OCI-LY1 (cell line): ENCODE measurements around the gene LAMP1.

ENCODE experiments used
- H2AFZ ChIP-seq: fragments of 200-600 bp; sonication (generic), shearing (Covaris generic); 2 replicates; pipeline ENCODE4 v1.6.0; 2014; ENCODE audit warnings: antibody characterized with exemption, mild to moderate bottlenecking, low read length
- H3F3A ChIP-seq: fragments of 200-600 bp; sonication (generic), shearing (Covaris generic); 2 replicates; pipeline ENCODE4 v1.6.0; 2014; ENCODE audit warnings: mild to moderate bottlenecking, antibody characterized with exemption, low read length, moderate library complexity; ENCODE audit not compliant: insufficient read depth
- H3K27ac ChIP-seq: fragments of 200-600 bp; sonication (generic); 2 replicates; pipeline ENCODE4 v1.5.1; 2014; ENCODE audit warnings: low read length, mixed run types, mild to moderate bottlenecking, low read depth; ENCODE audit not compliant: poor library complexity, severe bottlenecking
- H3K27me3 ChIP-seq: fragments of 200-600 bp; sonication (generic); 2 replicates; pipeline ENCODE4 v1.6.0; 2014; ENCODE audit warnings: antibody characterized with exemption, mild to moderate bottlenecking, low read length, moderate library complexity; ENCODE audit not compliant: insufficient read depth
- H3K36me3 ChIP-seq: fragments of 200-600 bp; sonication (generic); 2 replicates; pipeline ENCODE4 v1.6.1; 2014; ENCODE audit warnings: mild to moderate bottlenecking, antibody characterized with exemption, low read length, moderate library complexity, mixed read lengths; ENCODE audit not compliant: insufficient read depth
- H3K4me1 ChIP-seq: fragments of 200-600 bp; sonication (generic); 2 replicates; pipeline ENCODE4 v1.5.1; 2014; ENCODE audit warnings: mild to moderate bottlenecking, low read length, moderate library complexity; ENCODE audit not compliant: insufficient read depth, severe bottlenecking
- H3K4me2 ChIP-seq: fragments of 200-600 bp; sonication (generic), shearing (Covaris generic); 2 replicates; pipeline ENCODE4 v1.6.1; 2014; ENCODE audit warnings: low read length
- H3K4me3 ChIP-seq: fragments of 200-600 bp; sonication (generic); 2 replicates; pipeline ENCODE4 v1.5.1; 2014; ENCODE audit warnings: low read length, low read depth, mild to moderate bottlenecking, mixed read lengths; ENCODE audit not compliant: poor library complexity, severe bottlenecking
- H3K79me2 ChIP-seq: fragments of 200-600 bp; shearing (Covaris generic); 2 replicates; pipeline ENCODE4 v1.6.1; 2016; ENCODE audit warnings: mixed run types, low read length, mixed read lengths; ENCODE audit not compliant: insufficient read depth
- H3K9ac ChIP-seq: fragments of 200-600 bp; sonication (generic), shearing (Covaris generic); 2 replicates; pipeline ENCODE4 v1.6.1; 2014; ENCODE audit warnings: mild to moderate bottlenecking, low read length, mixed read lengths
- H3K9me2 ChIP-seq: fragments of 200-600 bp; sonication (generic), shearing (Covaris generic); 2 replicates; pipeline ENCODE4 v1.6.1; 2014; ENCODE audit warnings: low read depth, mild to moderate bottlenecking, low read length, mixed read lengths
- H3K9me3 ChIP-seq: fragments of 200-600 bp; shearing (Covaris generic); 2 replicates; pipeline ENCODE4 v1.6.1; 2014; ENCODE audit warnings: low read length, mixed read lengths
- H4K20me1 ChIP-seq: fragments of 200-600 bp; sonication (generic), shearing (Covaris generic); 2 replicates; pipeline ENCODE4 v1.6.0; 2016; ENCODE audit warnings: mild to moderate bottlenecking, low read length; ENCODE audit not compliant: insufficient read depth
- EZH2 ChIP-seq: fragments of 200-600 bp; sonication (generic), shearing (Covaris generic); IDR thresholded peaks from 2 replicates; pipeline ENCODE4 v1.8.0; 2017; ENCODE audit warnings: borderline replicate concordance, mixed run types, mild to moderate bottlenecking, antibody characterized with exemption, low read length, moderate library complexity, mixed read lengths
- TF ChIP-seq, protein P1 (sequence below): fragments of 200-600 bp; sonication (generic), shearing (Covaris generic); IDR thresholded peaks from 2 replicates; pipeline ENCODE4 v1.5.1; 2017; ENCODE audit warnings: mild to moderate bottlenecking, antibody characterized with exemption, low read length, moderate library complexity, mixed read lengths

LAMP1 gene

DNA sequence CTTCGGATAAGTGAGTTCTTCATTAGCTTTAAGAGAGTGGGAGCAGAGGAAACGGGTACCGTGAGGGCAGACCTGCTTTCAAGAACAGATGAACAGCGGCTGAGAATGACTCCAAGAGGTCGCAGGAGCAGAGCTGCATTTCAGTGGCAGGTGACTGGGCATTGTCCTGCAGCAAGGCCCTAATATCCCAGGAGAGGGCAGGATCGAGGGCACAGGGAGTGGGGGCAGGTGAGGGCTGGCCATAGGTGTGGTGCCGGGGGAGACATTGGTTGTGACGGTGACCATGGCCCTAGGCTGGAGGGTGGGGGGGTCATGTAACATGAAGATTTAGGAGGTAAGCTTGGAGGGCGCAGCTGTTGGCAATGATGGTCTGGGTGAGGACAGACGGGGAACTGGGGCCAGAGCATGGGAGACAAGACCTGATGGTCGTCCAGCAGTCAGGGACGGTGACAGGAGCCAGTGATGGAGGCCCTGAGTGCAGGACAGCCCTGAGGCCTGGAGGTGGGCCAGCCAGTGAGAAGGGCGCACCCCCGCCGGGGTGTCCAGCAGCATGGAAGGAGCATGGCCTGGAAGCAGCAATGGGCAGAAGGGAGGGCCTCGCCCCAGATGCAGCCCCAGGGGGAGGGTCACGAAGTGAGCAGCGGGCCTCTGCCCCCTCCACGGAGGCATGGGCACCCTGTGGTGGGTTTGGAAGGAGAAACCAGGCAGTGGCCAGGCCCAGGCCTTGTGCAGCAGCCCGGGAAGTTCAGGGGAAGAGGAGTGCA, 29.2 kb upstream of the LAMP1 start:
- Histone ChIP-seq H3K4me2 (no peak overlapping the region), H3K36me3 (peaks cover 24% of the 10 kb centered on the region; the same call in 1 of the 2 replicates), H3K9me3 (no peaks in the 10 kb centered on the region), H3K4me3 (no peak overlapping the region), H3K27me3 (no peaks in the 10 kb centered on the region), H2AFZ (no peak overlapping the region), H3K4me1 (no peaks in the 10 kb centered on the region), H3K9me2 (no peaks in the 10 kb centered on the region), H3K9ac (no peak overlapping the region), H3F3A (no peaks in the 10 kb centered on the region), H3K27ac (no peak overlapping the region), H4K20me1 (no peaks in the 10 kb centered on the region), H3K79me2 (no peaks in the 10 kb centered on the region)
- TF ChIP-seq EZH2 = no peak
- TF ChIP-seq, protein P1, sequence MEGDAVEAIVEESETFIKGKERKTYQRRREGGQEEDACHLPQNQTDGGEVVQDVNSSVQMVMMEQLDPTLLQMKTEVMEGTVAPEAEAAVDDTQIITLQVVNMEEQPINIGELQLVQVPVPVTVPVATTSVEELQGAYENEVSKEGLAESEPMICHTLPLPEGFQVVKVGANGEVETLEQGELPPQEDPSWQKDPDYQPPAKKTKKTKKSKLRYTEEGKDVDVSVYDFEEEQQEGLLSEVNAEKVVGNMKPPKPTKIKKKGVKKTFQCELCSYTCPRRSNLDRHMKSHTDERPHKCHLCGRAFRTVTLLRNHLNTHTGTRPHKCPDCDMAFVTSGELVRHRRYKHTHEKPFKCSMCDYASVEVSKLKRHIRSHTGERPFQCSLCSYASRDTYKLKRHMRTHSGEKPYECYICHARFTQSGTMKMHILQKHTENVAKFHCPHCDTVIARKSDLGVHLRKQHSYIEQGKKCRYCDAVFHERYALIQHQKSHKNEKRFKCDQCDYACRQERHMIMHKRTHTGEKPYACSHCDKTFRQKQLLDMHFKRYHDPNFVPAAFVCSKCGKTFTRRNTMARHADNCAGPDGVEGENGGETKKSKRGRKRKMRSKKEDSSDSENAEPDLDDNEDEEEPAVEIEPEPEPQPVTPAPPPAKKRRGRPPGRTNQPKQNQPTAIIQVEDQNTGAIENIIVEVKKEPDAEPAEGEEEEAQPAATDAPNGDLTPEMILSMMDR = no peak

DNA sequence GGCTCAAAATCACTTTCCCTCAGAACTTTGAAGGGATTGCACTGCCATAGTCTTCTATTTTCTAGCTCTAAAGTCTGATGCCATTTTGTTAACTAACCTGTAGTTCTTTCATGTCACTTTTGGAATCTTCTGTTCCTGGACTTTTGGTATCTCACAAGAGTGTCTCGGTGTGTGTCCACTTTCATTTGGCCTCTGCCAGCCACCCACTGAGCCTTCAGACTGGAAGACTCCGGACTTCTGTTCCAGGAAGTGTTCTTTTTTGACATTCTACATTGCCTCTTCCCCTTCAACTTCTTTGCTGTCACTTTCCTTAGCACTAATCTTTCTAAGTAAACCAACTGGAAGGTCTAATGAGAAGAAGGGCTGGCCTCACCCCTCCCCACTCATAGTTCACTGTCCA, 25.0 kb upstream of the LAMP1 start:
- H3K27me3 ChIP-seq = no peaks in the 10 kb centered on the region
- H3K4me2 ChIP-seq = no peak overlapping the region

DNA sequence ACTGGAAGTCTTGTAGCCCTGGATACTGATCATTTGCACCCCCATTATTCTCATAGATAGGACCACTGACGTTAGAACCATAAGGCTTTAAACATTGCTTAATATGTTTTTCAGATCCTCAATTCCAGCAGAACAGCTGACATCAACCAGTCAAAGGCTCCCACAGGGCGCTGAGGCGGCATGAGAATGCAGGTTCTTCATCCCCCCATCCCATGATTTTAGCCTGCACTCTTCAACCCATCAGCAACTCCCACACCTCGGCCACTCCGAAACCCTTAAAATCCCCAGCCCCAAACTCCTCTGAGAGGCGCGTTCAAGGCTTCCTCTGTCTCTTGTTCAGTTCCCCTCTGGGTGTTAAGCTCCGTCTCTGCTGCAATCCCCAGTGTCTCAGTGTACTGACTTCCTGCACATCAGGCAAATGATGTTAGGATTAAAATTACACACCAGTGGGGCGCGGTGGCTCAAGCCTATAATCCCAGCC, 24.3 kb upstream of the LAMP1 start:
- TF ChIP-seq, protein P1 = no peak
- TF ChIP-seq EZH2 = no peak
- H3K36me3 ChIP-seq = no peaks in the 10 kb centered on the region
- H3K27me3 ChIP-seq = no peaks in the 10 kb centered on the region
- H3K4me2 ChIP-seq = no peak overlapping the region
- H4K20me1 ChIP-seq = no peaks in the 10 kb centered on the region
- H3K4me1 ChIP-seq = peaks cover 4% of the 10 kb centered on the region
- H3K27ac ChIP-seq = no peak overlapping the region
- no peaks in the 10 kb centered on the region; the same call in 1 of the 2 replicates for H3F3A ChIP-seq
- H3K4me3 ChIP-seq = no peak overlapping the region
- H3K79me2 ChIP-seq = no peaks in the 10 kb centered on the region
- no peak overlapping the region for H2AFZ ChIP-seq
- H3K9me2 ChIP-seq = no peaks in the 10 kb centered on the region
- no peaks in the 10 kb centered on the region for H3K9me3 ChIP-seq
- no peak overlapping the region for H3K9ac ChIP-seq

More for the DNA sequence above, 25.0 kb upstream of the LAMP1 start:
- Histone ChIP-seq H3K36me3 (no peaks in the 10 kb centered on the region), H3K4me3 (no peak overlapping the region), H2AFZ (no peak overlapping the region), H3K9me3 (no peaks in the 10 kb centered on the region), H3K9me2 (no peaks in the 10 kb centered on the region), H3K79me2 (no peaks in the 10 kb centered on the region), H4K20me1 (no peaks in the 10 kb centered on the region), H3F3A (no peaks in the 10 kb centered on the region; the same call in 1 of the 2 replicates), H3K9ac (no peak overlapping the region), H3K4me1 (peaks cover 4% of the 10 kb centered on the region), H3K27ac (no peak overlapping the region)
- TF ChIP-seq EZH2 = no peak
- TF ChIP-seq, protein P1 = no peak
